ENCODE measurements around the gene SCFD2. TPM values are rescaled to one million over a fixed set of nuclear protein-coding genes. Genes with fewer than 3 reads are reported as not detected.

Gene SCFD2
- total and polyA plus RNA-seq, 4 donors = 4.3 to 28.8 (median 7.4) TPM

DNA sequence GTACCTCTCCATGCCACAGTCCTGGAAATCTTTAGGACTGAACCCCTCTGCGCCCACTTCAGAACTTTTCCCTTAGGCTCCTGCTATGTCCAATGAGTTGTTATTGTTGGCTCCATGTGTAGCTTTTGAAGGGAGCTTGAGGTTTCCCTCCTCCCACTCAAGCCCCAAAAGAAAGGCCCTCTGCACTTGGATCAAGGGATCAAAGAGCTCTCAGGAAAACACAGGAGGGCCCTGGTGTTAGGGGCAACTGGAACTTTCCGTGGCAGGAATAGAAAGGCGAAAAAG, 368.8 kb downstream of the SCFD2 start (continued):
- TF ChIP-seq, protein P1, sequence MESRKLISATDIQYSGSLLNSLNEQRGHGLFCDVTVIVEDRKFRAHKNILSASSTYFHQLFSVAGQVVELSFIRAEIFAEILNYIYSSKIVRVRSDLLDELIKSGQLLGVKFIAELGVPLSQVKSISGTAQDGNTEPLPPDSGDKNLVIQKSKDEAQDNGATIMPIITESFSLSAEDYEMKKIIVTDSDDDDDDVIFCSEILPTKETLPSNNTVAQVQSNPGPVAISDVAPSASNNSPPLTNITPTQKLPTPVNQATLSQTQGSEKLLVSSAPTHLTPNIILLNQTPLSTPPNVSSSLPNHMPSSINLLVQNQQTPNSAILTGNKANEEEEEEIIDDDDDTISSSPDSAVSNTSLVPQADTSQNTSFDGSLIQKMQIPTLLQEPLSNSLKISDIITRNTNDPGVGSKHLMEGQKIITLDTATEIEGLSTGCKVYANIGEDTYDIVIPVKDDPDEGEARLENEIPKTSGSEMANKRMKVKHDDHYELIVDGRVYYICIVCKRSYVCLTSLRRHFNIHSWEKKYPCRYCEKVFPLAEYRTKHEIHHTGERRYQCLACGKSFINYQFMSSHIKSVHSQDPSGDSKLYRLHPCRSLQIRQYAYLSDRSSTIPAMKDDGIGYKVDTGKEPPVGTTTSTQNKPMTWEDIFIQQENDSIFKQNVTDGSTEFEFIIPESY (IDR thresholded peaks at IDR 0.05) = no peak
- TF ChIP-seq NR2F2 (IDR thresholded peaks at IDR 0.05) (no peak), HNF4G (IDR thresholded peaks at IDR 0.05) (no peak), HNF4A (conservative IDR thresholded peaks at IDR 0.05) (no peak)

DNA sequence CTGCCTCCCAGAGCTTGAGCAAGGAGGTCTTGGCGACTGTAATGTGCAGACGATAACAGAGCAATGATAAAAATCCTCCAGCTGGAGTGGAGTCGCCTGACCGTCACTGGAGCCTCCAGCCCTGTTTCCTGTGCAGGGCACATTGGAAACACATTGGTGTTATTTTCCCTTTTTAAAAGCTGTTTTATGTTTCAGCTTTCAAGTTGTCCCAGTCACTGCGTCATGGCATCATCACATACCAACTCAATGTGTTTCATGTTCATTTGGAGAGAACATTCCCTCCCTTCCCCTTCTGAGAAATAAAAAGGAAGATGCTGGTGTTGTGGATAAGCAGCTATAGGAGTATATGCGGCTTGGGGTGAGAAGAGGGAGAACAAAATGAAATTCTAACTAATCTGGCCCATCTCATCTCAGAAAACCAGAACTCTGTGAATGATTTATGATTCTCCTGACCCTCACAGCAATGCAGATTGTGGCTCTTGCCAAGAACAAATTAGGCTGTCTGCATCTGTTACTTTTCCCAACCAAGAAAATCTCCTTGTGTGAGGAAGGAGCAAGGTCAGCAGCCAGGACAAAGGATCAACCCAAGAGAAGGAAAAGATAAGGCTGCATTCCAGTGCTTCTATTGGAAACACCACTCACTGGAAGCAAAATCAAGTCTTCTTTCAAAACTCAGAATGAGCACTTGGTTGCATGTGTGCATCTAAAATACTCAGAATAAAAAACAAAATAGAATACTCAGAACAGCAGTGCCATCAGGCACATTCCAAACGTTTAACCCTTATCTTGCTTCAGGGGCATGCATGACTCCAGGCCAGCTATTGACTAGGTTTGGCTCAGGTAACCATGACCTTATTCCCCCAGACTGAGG, 369.4 kb downstream of the SCFD2 start:
- 72% methylated on average over 7 of the region's 7 CpGs for WGBS
- no peak overlapping the region for H3K9ac ChIP-seq (ENCODE audit: low read depth in 1 of 2, low read length in 2 of 2)
- H3K4me1 ChIP-seq (ENCODE audit: control insufficient read depth in 4 of 4, insufficient read depth in 4 of 4, low read length in 3 of 4) = no peaks in the 10 kb centered on the region
- H3K36me3 ChIP-seq (ENCODE audit: control insufficient read depth in 4 of 4, insufficient read depth in 3 of 4, low read depth in 1 of 4, low read length in 3 of 4) = no peaks in the 10 kb centered on the region
- H3K9me3 ChIP-seq (ENCODE audit: control insufficient read depth in 4 of 4, low read length in 3 of 4) = no peaks in the 10 kb centered on the region
- no peak overlapping the region for H3K4me3 ChIP-seq (ENCODE audit: low read depth in 1 of 3, low read length in 3 of 3)
- DNase-seq (ENCODE audit: low spot score) = no peak
- H3K27ac ChIP-seq (ENCODE audit: low read depth in 1 of 2, low read length in 2 of 2) = no peak overlapping the region
- no peaks in the 10 kb centered on the region for H3K27me3 ChIP-seq (ENCODE audit: control insufficient read depth in 4 of 4, insufficient read depth in 4 of 4, low read length in 3 of 4)
- TF ChIP-seq YY1 (IDR thresholded peaks at IDR 0.05) = no peak
- peak in 1 of 2 donors; percentile 41 for TF ChIP-seq RXRA (IDR thresholded peaks at IDR 0.05)
- TF ChIP-seq TAF1 (conservative IDR thresholded peaks at IDR 0.05) = no peak
- TF ChIP-seq, protein P2, sequence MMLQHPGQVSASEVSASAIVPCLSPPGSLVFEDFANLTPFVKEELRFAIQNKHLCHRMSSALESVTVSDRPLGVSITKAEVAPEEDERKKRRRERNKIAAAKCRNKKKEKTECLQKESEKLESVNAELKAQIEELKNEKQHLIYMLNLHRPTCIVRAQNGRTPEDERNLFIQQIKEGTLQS (IDR thresholded peaks at IDR 0.05) = no peak
- peak; percentile 100 for TF ChIP-seq NR2F2 (IDR thresholded peaks at IDR 0.05)
- TF ChIP-seq SP1 (IDR thresholded peaks at IDR 0.05) = peak; percentile 78
- TF ChIP-seq RAD21 (IDR thresholded peaks at IDR 0.05) = peak in 1 of 2 donors; percentile 23

DNA sequence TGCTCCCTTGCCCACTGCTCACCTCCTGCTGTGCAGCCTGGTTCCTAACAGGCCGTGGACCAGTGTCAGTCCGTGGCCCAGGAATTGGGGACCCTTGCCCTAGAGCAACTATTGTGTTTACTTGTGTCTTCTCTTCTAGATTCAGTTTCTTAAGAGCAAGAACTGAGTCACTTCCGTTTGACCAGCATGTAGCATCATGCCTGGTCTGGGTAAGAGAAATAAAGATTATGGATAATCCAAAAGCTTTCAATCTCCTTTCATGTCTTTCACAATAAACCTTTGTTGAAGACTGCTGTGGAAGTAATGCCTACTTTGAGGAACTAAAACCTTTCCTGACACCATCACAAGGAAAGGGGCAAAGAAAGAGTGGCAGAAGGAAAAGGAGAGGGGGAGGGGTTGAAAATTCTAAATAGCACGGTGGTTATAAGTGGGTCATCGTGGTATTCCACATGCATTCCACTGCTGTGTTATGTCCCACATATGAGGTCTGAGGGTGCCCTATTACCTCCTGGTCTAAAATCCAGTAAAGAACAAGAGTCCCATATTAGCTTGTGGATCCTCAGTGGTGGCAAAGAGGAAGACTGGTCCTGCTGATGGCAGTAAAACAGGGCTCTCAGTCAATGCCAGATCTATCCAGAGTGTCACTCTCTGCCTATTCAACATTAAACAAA, 370.4 kb downstream of the SCFD2 start:
- H3K4me1 ChIP-seq (ENCODE audit: control insufficient read depth in 4 of 4, insufficient read depth in 4 of 4, low read length in 3 of 4) = no peaks in the 10 kb centered on the region
- no peaks in the 10 kb centered on the region for H3K27me3 ChIP-seq (ENCODE audit: control insufficient read depth in 4 of 4, insufficient read depth in 4 of 4, low read length in 3 of 4)
- H3K4me3 ChIP-seq (ENCODE audit: low read depth in 1 of 3, low read length in 3 of 3) = no peak overlapping the region
- TF ChIP-seq, protein P1 (IDR thresholded peaks at IDR 0.05) = no peak
- TF ChIP-seq NR2F2 (IDR thresholded peaks at IDR 0.05) = no peak
- TF ChIP-seq YY1 (IDR thresholded peaks at IDR 0.05) = no peak
- TF ChIP-seq EGR1 (IDR thresholded peaks at IDR 0.05; ENCODE audit: low read depth in 2 of 2) = no peak
- TF ChIP-seq HNF4G (IDR thresholded peaks at IDR 0.05) = no peak
- TF ChIP-seq, protein P3, sequence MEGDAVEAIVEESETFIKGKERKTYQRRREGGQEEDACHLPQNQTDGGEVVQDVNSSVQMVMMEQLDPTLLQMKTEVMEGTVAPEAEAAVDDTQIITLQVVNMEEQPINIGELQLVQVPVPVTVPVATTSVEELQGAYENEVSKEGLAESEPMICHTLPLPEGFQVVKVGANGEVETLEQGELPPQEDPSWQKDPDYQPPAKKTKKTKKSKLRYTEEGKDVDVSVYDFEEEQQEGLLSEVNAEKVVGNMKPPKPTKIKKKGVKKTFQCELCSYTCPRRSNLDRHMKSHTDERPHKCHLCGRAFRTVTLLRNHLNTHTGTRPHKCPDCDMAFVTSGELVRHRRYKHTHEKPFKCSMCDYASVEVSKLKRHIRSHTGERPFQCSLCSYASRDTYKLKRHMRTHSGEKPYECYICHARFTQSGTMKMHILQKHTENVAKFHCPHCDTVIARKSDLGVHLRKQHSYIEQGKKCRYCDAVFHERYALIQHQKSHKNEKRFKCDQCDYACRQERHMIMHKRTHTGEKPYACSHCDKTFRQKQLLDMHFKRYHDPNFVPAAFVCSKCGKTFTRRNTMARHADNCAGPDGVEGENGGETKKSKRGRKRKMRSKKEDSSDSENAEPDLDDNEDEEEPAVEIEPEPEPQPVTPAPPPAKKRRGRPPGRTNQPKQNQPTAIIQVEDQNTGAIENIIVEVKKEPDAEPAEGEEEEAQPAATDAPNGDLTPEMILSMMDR (IDR thresholded peaks at IDR 0.05; ENCODE audit: low read depth, low read length, missing input control) = no peak
- TF ChIP-seq, protein P2 (IDR thresholded peaks at IDR 0.05) = no peak
- no peak for TF ChIP-seq SP1 (IDR thresholded peaks at IDR 0.05)
- TF ChIP-seq TAF1 (conservative IDR thresholded peaks at IDR 0.05) = no peak
- TF ChIP-seq GABPA (IDR thresholded peaks at IDR 0.05 in 1 of 2, conservative IDR thresholded peaks at IDR 0.05 in 1 of 2) = no peak
- TF ChIP-seq, protein P4, sequence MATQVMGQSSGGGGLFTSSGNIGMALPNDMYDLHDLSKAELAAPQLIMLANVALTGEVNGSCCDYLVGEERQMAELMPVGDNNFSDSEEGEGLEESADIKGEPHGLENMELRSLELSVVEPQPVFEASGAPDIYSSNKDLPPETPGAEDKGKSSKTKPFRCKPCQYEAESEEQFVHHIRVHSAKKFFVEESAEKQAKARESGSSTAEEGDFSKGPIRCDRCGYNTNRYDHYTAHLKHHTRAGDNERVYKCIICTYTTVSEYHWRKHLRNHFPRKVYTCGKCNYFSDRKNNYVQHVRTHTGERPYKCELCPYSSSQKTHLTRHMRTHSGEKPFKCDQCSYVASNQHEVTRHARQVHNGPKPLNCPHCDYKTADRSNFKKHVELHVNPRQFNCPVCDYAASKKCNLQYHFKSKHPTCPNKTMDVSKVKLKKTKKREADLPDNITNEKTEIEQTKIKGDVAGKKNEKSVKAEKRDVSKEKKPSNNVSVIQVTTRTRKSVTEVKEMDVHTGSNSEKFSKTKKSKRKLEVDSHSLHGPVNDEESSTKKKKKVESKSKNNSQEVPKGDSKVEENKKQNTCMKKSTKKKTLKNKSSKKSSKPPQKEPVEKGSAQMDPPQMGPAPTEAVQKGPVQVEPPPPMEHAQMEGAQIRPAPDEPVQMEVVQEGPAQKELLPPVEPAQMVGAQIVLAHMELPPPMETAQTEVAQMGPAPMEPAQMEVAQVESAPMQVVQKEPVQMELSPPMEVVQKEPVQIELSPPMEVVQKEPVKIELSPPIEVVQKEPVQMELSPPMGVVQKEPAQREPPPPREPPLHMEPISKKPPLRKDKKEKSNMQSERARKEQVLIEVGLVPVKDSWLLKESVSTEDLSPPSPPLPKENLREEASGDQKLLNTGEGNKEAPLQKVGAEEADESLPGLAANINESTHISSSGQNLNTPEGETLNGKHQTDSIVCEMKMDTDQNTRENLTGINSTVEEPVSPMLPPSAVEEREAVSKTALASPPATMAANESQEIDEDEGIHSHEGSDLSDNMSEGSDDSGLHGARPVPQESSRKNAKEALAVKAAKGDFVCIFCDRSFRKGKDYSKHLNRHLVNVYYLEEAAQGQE (IDR thresholded peaks at IDR 0.05) = no peak
- no peak for TF ChIP-seq FOXA2 (IDR thresholded peaks at IDR 0.05)
- TF ChIP-seq HNF4A (conservative IDR thresholded peaks at IDR 0.05) = no peak
- TF ChIP-seq, protein P5, sequence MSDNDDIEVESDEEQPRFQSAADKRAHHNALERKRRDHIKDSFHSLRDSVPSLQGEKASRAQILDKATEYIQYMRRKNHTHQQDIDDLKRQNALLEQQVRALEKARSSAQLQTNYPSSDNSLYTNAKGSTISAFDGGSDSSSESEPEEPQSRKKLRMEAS (IDR thresholded peaks at IDR 0.05) = no peak
- no peak for TF ChIP-seq FOXA1 (IDR thresholded peaks at IDR 0.05)
- TF ChIP-seq JUND (IDR thresholded peaks at IDR 0.05) = no peak
- TF ChIP-seq RAD21 (IDR thresholded peaks at IDR 0.05) = no peak
- TF ChIP-seq RXRA (IDR thresholded peaks at IDR 0.05) = no peak
- H3K36me3 ChIP-seq (ENCODE audit: control insufficient read depth in 4 of 4, insufficient read depth in 3 of 4, low read depth in 1 of 4, low read length in 3 of 4) = no peaks in the 10 kb centered on the region
- no peak for DNase-seq (ENCODE audit: low spot score)
- WGBS = 88% methylated on average over 5 of the region's 5 CpGs
- H3K9me3 ChIP-seq (ENCODE audit: control insufficient read depth in 4 of 4, low read length in 3 of 4) = no peaks in the 10 kb centered on the region
- H3K9ac ChIP-seq (ENCODE audit: low read depth in 1 of 2, low read length in 2 of 2) = no peak overlapping the region
- H3K27ac ChIP-seq (ENCODE audit: low read depth in 1 of 2, low read length in 2 of 2) = no peak overlapping the region
